Fibroblast of the aortic adventitia (primary cell): ENCODE results near the gene CBFA2T2. TPM values are rescaled to one million over a fixed set of nuclear protein-coding genes. Genes with fewer than 3 reads are reported as not detected.
A peak's percentile ranks its signal among the peaks of the same experiment; 100 is the strongest.
"Not testable (repeated sequence)": the region's sequence is repeated elsewhere in the genome, so short reads cannot be mapped to it uniquely, and the experiment has no call there.

Experiments used
- DNase-seq: peaks from one replicate; pipeline ENCODE4 v3.0.0-alpha.2; 2010; ENCODE audit warnings: low read depth
- H3K4me3 ChIP-seq: 2 replicates; pipeline ENCODE4 v1.5.1; 2011; ENCODE audit warnings: low read depth, mild to moderate bottlenecking, control low read depth, low read length, moderate library complexity
- total RNA-seq: library from RNA; depleted of rRNA; stranded (reverse); fragments of >200 nt; gene quantifications from 2 replicates; pipeline ENCODE4 v1.2.3, GENCODE V29; 2012; ENCODE audit warnings: low replicate concordance
- TF ChIP-seq, protein P1 (sequence below): IDR thresholded peaks from 2 replicates; pipeline ENCODE4 v1.5.1; 2011; ENCODE audit warnings: mild to moderate bottlenecking, low read length, control low read depth, inconsistent platforms; ENCODE audit not compliant: insufficient read depth

CBFA2T2 gene
- total RNA-seq, 1 donor = 11.7 TPM

GRCh38 chr20:33531047-33531877 is 41.4 kb downstream of the CBFA2T2 start:
- no peak overlapping the region for H3K4me3 ChIP-seq

DNA sequence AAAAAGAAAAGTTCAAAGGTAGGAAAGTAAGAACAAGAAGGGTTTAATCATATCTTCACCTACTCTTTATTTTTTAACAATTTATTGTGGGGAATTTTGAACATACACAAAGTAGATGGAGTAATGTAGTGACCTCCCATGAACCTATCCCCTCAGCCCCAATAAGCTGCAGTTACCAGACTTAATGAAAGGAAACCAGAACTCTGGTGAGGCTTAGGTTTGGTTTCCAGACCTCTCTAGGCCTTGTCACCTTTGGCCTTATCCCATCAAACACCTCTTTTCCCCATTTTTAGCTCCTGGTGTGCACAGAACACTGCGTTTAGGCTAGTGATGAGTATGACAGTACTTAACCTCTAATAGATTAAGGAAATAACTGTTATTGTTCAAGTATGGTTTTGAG is 42.0 kb downstream of the CBFA2T2 start:
- DNase-seq = no peak
- H3K4me3 ChIP-seq = no peak overlapping the region
- TF ChIP-seq, protein P1, sequence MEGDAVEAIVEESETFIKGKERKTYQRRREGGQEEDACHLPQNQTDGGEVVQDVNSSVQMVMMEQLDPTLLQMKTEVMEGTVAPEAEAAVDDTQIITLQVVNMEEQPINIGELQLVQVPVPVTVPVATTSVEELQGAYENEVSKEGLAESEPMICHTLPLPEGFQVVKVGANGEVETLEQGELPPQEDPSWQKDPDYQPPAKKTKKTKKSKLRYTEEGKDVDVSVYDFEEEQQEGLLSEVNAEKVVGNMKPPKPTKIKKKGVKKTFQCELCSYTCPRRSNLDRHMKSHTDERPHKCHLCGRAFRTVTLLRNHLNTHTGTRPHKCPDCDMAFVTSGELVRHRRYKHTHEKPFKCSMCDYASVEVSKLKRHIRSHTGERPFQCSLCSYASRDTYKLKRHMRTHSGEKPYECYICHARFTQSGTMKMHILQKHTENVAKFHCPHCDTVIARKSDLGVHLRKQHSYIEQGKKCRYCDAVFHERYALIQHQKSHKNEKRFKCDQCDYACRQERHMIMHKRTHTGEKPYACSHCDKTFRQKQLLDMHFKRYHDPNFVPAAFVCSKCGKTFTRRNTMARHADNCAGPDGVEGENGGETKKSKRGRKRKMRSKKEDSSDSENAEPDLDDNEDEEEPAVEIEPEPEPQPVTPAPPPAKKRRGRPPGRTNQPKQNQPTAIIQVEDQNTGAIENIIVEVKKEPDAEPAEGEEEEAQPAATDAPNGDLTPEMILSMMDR = no peak

More at GRCh38 chr20:33531047-33531877, 41.4 kb downstream of the CBFA2T2 start:
- TF ChIP-seq, protein P1 = no peak
- peak; percentile 64 for DNase-seq

DNA sequence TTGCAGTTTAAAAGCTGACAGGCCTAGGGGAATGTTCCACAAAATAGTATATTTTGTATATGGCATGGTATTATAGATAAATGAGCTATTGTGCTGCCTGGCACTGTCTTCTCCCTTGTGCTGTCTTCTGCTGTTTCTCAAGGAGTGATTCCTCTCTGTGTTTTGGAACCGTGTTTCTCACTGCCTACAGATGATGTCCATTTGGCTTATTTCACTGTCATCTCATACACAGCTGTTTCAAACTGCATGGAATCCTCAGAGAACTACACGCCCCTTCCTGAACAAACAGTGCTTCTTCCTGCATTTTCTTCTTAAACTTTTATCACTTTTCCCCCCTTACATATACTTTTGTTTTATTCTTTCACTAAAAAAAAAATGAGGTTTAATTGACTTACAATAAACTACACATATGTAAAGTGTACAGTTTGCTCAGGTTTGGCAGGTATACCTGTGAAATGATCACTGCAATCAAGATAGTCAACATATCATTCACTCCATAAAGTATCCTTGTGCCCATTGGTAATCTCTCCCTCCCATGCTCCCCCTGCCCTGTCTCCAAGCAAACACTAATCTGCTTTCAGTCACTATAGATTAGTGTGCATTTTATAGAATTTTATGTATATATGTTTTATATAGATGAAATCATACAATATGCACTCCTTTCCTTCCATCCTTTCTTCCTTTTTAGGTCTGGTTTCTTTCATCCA is 43.0 kb downstream of the CBFA2T2 start:
- TF ChIP-seq, protein P1 = no peak
- peak; percentile 58 for DNase-seq
- no peak overlapping the region for H3K4me3 ChIP-seq

DNA sequence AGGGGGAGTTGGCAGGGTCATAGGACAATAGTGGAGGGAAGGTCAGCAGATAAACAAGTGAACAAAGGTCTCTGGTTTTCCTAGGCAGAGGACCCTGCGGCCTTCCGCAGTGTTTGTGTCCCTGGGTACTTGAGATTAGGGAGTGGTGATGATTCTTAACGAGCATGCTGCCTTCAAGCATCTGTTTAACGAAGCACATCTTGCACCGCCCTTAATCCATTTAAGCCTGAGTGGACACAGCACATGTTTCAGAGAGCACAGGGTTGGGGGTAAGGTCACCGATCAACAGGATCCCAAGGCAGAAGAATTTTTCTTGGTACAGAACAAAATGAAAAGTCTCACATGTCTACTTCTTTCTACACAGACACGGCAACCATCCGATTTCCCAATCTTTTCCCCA is 45.8 kb downstream of the CBFA2T2 start:
- DNase-seq, H3K4me3 ChIP-seq: not testable (repeated sequence)

- no peak for DNase-seq
- H3K4me3 ChIP-seq = no peak overlapping the region
- TF ChIP-seq, protein P1 = no peak
Observed at GRCh38 chr20:33537608-33538007, 47.7 kb downstream of the CBFA2T2 start.

GRCh38 chr20:33539129-33539528 is 49.2 kb downstream of the CBFA2T2 start:
- TF ChIP-seq, protein P1 = no peak
- peak; percentile 24 for DNase-seq
- no peak overlapping the region for H3K4me3 ChIP-seq

DNA sequence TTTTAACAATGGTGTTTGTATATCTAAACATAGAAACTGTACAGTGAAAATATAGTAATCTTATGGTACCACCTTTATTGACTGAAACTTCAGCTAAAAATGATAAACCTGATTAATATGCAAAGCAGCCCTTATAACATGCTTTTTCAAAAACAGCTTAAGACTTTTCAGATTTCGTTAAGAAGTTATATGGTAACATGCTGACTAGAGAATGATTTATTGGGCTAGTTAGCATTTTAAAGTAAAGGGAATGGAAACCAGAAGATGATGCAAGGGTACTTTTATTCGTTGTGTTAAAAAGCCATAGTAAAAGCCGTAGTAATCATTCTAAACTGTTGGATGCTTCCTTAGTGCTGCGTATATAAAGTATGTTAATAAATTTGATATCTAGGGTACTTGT is 50.5 kb downstream of the CBFA2T2 start:
- no peak overlapping the region for H3K4me3 ChIP-seq
- TF ChIP-seq, protein P1 = no peak
- DNase-seq = no peak
